ENCODE data around the gene MYH7B.

The MYH7B gene

DNA sequence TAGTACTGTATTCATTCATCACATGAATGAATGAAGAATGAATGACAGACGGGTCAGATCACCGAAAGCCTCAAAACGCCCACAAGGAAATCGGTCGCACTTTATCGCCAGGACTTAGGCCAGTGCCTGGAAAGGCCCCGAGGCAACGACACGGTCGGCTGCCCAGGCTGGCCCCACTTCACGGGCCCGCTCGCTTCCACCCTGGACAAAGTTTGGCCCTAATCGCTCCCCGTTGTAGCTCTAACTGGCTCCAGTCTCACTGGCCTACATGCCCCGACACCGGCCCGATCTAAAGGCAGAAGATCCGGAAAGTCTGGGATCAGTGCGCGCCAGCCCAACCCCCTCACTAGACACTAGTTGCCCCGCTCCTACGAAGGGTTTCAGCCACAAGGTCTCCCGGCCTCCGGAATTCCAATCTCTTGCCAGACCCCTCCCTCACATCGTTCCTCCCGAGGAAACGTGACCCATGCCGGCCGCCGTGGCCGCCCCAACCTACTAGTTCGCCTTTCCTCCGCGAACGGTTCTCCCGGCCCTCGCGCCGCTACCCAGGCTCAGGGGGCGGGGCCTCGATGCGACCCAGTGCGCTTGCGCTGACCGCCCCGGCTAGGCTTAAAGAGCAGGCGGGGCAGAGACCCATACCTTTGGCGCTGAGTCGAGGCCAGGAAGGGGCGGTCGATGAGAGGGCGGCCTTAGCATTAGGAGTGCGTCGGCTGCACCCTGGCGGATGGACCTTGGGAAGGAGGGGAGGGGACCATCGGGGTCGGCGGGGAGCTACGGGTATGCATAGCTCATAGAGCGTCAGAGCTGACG, at the start of gene MYH7B, which contains the start of gene GSS:
Gene MYH7B, plus strand, starts transcription at position 638 of the 810 bp plus-strand sequence. CDS start 22,138 bp downstream, outside the sequence.
Gene GSS, minus strand, starts transcription at position 576 of the 810 bp plus-strand sequence. CDS start 3,954 bp downstream, outside the sequence.
- DNase-seq: peak; percentile 100

DNA sequence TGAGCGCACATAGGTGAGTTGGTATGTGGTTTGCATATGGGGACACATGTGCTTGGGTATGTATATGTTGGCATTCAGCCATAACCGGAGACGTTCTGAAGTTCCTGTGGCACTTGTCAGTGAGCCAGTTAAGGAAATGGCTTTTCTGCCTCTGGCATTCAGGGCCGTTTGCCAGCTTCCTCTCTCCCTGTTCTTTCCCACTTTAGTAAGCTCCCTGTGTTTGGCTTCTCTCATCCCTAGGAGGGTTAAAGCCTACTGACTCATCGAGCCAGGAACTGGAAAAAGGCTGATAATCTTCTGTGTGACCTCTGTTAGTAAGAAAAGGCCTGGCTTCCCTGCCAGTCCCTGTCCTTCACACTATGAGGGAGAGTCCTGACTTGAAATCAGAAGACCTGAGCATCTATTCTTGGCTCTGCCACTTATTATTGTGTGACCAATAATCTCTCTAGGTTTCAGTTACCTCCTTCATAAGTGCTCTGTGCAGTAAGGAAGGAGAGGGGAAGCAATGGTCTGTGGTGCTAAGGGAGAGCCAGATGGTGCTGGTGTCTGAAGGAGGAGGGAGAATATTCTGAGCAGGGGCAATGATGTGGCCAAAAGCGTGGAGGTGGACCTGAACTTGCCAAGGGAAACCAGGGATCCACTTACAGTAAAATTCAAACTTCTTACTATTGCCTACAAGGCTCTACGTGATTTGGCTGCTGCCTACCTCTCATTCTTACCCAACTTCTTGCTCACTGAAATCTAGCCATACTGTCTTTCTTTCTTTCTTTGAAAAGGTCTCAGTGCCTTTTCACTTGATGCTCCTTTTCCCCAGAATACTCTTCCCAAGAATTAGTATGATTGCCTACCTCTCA, 47.8 kb upstream of the MYH7B start:
- no peak for DNase-seq

DNA sequence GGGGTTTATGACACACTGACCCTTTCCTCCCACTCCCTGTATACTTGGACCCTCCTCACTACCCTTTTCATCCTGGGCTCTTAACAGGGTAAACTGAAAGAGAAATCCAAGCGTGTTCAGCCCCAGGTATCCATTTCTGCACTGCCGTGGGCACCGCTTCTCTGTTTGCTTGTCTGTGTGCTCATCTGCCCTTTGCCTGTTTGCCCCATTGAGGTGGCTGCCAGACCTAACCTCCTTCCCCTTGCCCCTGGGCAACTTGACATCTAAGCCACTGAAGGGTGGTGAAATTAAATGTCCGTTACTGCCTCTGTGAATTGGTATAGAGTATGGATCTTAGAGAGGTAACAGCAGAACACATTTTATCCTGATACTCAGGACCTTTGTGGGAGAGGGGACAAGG, 40.5 kb upstream of the MYH7B start:
- no peak for DNase-seq

DNA sequence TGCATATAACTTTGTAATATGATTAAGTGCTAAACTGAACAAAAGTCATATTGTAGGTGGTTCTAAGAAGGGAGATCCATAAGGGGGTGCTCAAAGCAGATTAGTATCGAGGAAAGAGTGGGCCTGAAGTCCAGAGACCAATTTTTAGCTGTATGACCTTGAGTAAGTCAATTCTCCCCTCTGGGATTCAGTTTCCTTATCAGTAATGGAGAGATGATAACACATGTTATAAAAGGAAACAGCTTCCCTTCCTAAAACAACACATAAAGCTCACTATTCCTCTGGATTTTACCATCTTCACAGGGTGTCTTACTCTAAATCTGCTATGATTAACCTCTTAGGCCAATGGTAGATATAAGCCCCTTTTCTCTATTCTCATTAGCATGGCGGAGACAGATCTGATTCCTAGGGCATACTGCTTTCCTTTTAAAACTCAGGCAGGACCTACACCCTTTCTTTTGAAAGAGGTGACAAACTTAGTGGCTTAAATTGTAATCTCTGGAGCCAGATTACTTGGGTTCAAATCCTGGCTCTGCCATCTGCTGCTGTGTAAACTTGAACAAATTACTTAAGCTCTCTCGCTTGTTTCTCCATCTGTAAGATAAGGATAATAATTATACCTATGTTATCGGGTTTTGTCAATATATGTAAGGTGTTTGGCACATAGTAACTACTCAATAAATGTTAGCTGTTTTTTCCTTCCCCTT, 39.8 kb upstream of the MYH7B start:
- no peak for DNase-seq

DNA sequence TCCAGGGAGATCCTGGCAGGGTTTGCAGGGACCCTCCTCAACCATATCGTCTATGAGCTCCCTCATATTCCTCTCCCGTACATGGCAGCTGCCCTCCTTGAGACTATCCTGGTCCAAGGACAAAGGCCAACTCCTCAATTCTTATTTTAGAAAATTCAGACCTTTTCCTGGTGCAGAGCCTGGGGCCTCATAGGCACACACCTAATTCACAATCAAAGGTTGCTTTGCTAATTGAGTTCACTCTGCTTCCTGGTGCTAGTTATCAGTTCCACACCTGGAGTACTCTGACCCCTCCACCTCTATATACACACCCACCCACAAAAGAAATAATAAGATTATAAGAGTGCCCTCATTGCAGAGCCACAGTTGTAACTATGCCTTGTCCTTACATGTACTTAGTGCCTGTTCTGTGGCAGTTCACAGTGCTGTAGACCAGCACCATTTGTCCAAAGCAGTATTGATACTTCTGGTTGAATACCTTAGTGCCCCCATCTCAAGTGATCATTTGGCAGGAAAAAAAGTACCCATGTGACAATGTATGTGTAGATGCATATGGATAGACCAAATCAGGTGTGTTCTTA, 38.8 kb upstream of the MYH7B start:
- no peak for DNase-seq

GRCh38 chr20:34920055-34920454, 35.6 kb upstream of the MYH7B start:
- DNase-seq: no peak

DNA sequence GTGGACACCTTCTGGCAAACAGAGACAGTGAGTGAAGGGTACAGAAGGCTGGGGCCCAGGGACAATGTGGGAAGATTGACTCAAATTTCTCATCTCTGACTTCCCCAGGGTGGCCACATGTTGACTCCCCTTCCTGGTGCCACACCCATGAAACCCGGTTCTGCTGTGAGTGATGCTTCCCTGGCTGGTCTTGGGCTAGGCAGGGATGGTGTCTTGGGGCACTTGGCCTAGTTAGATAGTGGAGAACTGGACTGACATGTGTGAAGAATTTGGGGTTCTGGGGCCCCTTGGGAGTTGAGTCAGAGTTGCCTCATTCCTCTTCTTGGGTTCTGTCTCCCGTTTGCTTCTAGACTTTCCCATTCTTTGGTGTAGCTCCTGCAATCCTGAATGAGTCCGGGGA, 34.2 kb upstream of the MYH7B start:
- DNase-seq: no peak

DNA sequence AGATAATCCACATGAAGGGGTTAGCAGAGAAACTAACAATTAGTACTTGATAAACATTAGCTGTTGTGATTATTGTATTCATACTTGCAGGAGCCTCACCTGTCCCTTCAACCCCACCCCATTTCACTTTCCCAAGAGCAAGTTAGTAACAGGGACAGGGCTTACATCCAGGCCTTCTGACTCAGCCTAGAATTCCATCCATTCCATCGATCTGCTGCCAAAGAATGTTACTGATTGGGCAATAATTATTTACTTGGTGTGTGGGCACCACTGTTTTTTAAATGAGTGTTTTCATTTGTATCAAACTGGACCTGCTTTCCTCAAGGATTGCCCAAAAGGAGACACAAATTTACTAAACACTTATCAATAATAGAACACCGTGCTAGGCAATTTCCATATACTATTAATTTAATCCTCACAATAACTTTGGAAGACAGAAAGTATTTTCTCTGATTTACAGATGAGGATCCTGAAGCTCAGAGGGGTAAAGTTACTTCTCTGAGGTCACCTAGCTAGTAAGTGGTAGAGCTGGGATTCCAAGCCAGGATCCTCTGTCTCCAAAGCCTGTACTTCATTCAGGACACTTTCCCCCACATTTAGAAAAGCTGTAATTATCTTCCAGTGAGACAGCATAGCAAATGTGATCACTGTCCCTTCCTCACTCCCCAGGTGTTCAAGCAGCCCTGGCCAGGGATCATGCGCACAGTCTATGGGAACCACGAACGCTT, 32.9 kb upstream of the MYH7B start:
- no peak for DNase-seq

DNA sequence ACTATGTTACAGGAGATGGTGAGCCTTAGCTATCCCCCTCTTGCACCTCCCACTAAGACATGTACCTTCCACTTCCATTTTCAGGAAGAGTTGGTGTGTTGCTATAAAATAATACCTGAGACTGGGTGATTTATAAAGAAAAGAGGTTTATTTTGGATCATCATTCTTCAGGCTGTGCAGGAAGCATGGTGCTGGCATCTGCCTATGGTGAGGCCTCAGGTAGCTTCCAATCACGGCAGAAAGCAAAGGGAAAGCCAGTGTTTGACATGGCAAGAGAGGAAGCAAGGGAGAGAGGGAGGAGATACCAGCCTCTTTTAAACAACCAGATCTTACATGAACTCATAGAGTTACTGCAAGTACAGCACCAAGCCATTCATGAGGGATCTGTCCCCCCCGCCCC, 32.3 kb upstream of the MYH7B start:
- no peak for DNase-seq

DNA sequence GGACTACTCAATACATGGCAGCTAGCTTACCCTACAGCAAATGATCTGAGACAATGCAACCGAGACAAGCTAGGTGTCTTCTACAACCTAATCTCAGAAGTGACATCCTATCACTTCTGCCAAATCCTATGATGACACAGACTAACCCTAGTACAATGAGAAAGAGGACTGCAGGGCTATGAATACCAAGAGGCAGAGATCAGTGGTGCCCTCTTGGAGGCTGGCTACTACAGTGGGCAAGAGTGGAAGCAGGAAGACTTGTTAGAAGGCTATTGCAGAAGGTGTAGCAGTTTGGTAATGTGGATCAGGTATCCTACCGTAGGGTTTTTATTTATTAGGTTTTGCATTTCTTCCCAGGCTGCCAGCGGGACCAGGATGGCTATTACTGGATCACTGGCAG, 30.3 kb upstream of the MYH7B start:
- no peak for DNase-seq

DNA sequence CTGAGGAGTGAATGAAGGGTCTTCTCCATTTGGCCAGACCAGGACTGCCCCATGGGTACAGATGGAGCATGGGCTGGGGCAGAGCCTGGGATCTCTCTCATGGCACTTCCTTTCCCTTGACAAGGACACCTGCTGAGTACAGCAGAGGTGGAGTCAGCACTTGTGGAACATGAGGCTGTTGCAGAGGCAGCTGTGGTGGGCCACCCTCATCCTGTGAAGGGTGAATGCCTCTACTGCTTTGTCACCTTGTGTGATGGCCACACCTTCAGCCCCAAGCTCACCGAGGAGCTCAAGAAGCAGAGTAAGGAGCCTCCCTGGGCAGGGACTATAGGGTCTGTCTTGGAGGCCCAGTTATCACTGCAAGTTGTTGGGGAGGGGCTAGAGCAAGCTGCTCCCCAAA, 29.7 kb upstream of the MYH7B start:
- DNase-seq: no peak

DNA sequence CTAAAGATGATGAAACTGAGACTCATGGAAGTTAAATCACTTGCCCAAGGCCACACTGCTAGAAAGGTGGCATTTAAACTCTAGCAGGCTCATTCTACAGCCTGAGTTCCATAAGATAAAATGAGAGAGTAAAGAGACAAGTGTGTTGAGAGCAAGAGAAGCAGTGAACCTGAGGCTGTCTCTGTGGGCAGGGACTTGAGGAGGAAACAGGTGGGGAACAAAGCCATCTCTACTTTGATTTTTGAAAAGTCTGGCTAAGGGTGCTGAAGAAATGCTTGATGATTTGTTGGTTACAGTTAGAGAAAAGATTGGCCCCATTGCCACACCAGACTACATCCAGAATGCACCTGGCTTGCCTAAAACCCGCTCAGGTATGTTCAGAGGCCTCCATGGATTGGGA, 29.1 kb upstream of the MYH7B start:
- DNase-seq: no peak

GRCh38 chr20:34927736-34928135, 27.9 kb upstream of the MYH7B start:
- no peak for DNase-seq

- no peak for DNase-seq
These were observed 27.3 kb upstream of the MYH7B start for GRCh38 chr20:34928411-34928810.

DNA sequence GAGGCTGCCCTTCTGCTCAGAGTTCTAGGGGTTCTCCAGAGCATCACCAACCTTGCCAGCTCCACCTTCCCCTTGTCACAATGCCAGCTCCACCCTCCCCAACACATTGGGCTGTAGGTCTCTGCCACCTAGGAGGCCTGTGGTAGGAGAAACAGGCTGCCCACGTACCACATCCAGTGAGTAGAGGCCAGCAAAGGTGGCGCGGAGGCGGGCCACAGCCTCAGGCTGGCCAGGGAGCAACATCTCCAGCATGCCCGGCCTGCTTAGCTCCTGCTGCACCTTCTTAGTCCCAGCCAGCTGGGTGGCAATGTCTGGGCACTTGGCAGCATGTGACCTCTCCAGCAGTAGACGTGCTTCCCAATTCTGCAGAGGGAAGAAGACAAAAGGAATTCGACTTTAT, 23.9 kb upstream of the MYH7B start:
- DNase-seq: no peak

- no peak for DNase-seq
These were observed 17.1 kb upstream of the MYH7B start for GRCh38 chr20:34938466-34939163.

GRCh38 chr20:34940081-34940481, 15.6 kb upstream of the MYH7B start:
- DNase-seq: no peak

GRCh38 chr20:34941226-34941625, 14.4 kb upstream of the MYH7B start:
- DNase-seq: no peak

- no peak for DNase-seq
These were observed 13.4 kb upstream of the MYH7B start for GRCh38 chr20:34942301-34942700.

GRCh38 chr20:34943808-34944567, 11.7 kb upstream of the MYH7B start:
- DNase-seq: no peak

Measured in activated CD8-positive, alpha-beta memory T cell treated with anti-CD3 and anti-CD28 coated beads for 24 hours (primary cell).